ENCODE data around the gene OSER1. TPM values are rescaled to one million over a fixed set of nuclear protein-coding genes. Genes with fewer than 3 reads are reported as not detected.

OSER1 gene
- total and polyA plus RNA-seq, 12 donors: 16.4 to 37.3 (median 31.0) TPM

GRCh38 chr20:44231713-44232468, 21.3 kb upstream of the OSER1 start:
- WGBS, 2 donors: 69 to 70% methylated on average over 9 to 10 of the region's 10 CpGs
- no peak for TF ChIP-seq CTCF (IDR thresholded peaks at IDR 0.05)
- peaks cover 0 to 10% (median 0%) of the 10 kb centered on the region in 9 donors for H3K4me1 ChIP-seq
- no peak overlapping the region for H3K27ac ChIP-seq
- H3K36me3 ChIP-seq: no peaks in the 10 kb centered on the region
- no peak overlapping the region for H3K4me3 ChIP-seq
- ATAC-seq (no peak), DNase-seq (no peak)
- intact Hi-C loops (cut with DNase I): no loop called here
- no peaks in the 10 kb centered on the region for H3K9me3 ChIP-seq
- no peaks in the 10 kb centered on the region for H3K27me3 ChIP-seq

GRCh38 chr20:44231193-44231592, 20.6 kb upstream of the OSER1 start:
- H3K4me1 ChIP-seq: peaks cover 0 to 10% (median 0%) of the 10 kb centered on the region in 9 donors
- no peak overlapping the region for H3K4me3 ChIP-seq
- no peak for DNase-seq
- no peaks in the 10 kb centered on the region for H3K9me3 ChIP-seq
- H3K27me3 ChIP-seq: no peaks in the 10 kb centered on the region
- no peak overlapping the region for H3K27ac ChIP-seq
- ATAC-seq: peak in 4 of 8 donors; percentile 17 to 44 (median 30)
- intact Hi-C loops (cut with DNase I): no loop called here
- no peak for TF ChIP-seq CTCF (IDR thresholded peaks at IDR 0.05)
- 73 to 84% methylated on average over 7 of the region's 7 CpGs for WGBS, 2 donors
- no peaks in the 10 kb centered on the region for H3K36me3 ChIP-seq

GRCh38 chr20:44228465-44229258, 18.1 kb upstream of the OSER1 start:
- DNase-seq (no peak), ATAC-seq (peak; percentile 29 to 68 (median 53))
- intact Hi-C loops (cut with DNase I): no loop called here
- Histone ChIP-seq H3K36me3 (peaks cover 0 to 9% (median 0%) of the 10 kb centered on the region in 9 donors), H3K4me1 (peaks cover 0 to 13% (median 0%) of the 10 kb centered on the region in 9 donors), H3K9me3 (no peaks in the 10 kb centered on the region), H3K27ac (no peak overlapping the region), H3K4me3 (no peak overlapping the region), H3K27me3 (no peaks in the 10 kb centered on the region)
- TF ChIP-seq CTCF (IDR thresholded peaks at IDR 0.05): no peak
- 57 to 62% methylated on average over 17 of the region's 17 CpGs for WGBS, 2 donors

GRCh38 chr20:44224637-44225036, 14.1 kb upstream of the OSER1 start:
- 85 to 87% methylated on average over 5 of the region's 5 CpGs for WGBS, 2 donors
- no peak for ATAC-seq
- no peak for DNase-seq
- Histone ChIP-seq H3K27ac (no peak overlapping the region), H3K4me1 (peaks cover 0 to 31% (median 0%) of the 10 kb centered on the region in 9 donors), H3K9me3 (no peaks in the 10 kb centered on the region), H3K27me3 (no peaks in the 10 kb centered on the region), H3K36me3 (peaks cover 0 to 21% (median 0%) of the 10 kb centered on the region in 9 donors), H3K4me3 (no peak overlapping the region)
- intact Hi-C loops (cut with DNase I): no loop called here
- TF ChIP-seq CTCF (IDR thresholded peaks at IDR 0.05): no peak
